T-helper 1 cell treated with Interleukin-12 subunit alpha and Interleukin-12 subunit beta and Interleukin-4 antibody, amounts not matched to agents 30 μg/mL and 1 μg/mL, for 36 hours (primary cell): ENCODE data around the gene EHD1.

ENCODE experiments used
- H3K27ac Mint-ChIP-seq: one replicate; pipeline ENCODE4 v1.8.0; 2021; ENCODE audit warnings: mild to moderate bottlenecking, mixed read lengths
- H3K27me3 Mint-ChIP-seq: one replicate; pipeline ENCODE4 v1.8.0; 2021; ENCODE audit warnings: low read depth, mixed read lengths
- H3K36me3 Mint-ChIP-seq: one replicate; pipeline ENCODE4 v1.8.0; 2021; ENCODE audit warnings: low read depth, mixed read lengths
- H3K4me1 Mint-ChIP-seq: one replicate; pipeline ENCODE4 v1.8.0; 2021; ENCODE audit warnings: low read depth, mixed read lengths
- H3K4me3 Mint-ChIP-seq: one replicate; pipeline ENCODE4 v1.8.0; 2021; ENCODE audit warnings: mild to moderate bottlenecking, moderate library complexity, mixed read lengths
- H3K9me3 Mint-ChIP-seq: one replicate; pipeline ENCODE4 v1.8.0; 2021; ENCODE audit warnings: mixed read lengths

Gene EHD1

GRCh38 chr11:64878494-64879243 lies at the start of gene EHD1:
Gene EHD1 (minus strand): TSS chr11:64878621. CDS start chr11:64878464, 157 bp downstream.
- Mint-ChIP-seq H3K4me3 (peak within 1 kb of the TSS; percentile 98), H3K9me3 (no peaks in the 10 kb centered on the region), H3K27me3 (no peaks in the 10 kb centered on the region), H3K27ac (peak within 1 kb of the TSS; percentile 90), H3K4me1 (peaks cover 57% of the 10 kb centered on the region), H3K36me3 (peaks cover 24% of the 10 kb centered on the region)

- H3K36me3 Mint-ChIP-seq: peaks cover 18% of the 10 kb centered on the region
- no peaks in the 10 kb centered on the region for H3K9me3 Mint-ChIP-seq
- H3K4me3 Mint-ChIP-seq: peak overlapping the region; percentile 57
- H3K27ac Mint-ChIP-seq: no peak overlapping the region
- H3K27me3 Mint-ChIP-seq: no peaks in the 10 kb centered on the region
- H3K4me1 Mint-ChIP-seq: peaks cover 17% of the 10 kb centered on the region
Measured at GRCh38 chr11:64926689-64927088, 48.3 kb upstream of the EHD1 start.

GRCh38 chr11:64925536-64926436 lies 47.4 kb upstream of the EHD1 start:
- Mint-ChIP-seq H3K27ac (peak overlapping the region; percentile 71), H3K4me3 (peak overlapping the region; percentile 83), H3K27me3 (no peaks in the 10 kb centered on the region), H3K36me3 (peaks cover 12% of the 10 kb centered on the region), H3K9me3 (no peaks in the 10 kb centered on the region), H3K4me1 (peaks cover 17% of the 10 kb centered on the region)

GRCh38 chr11:64924910-64925284 lies 46.5 kb upstream of the EHD1 start:
- Mint-ChIP-seq H3K4me1 (peaks cover 17% of the 10 kb centered on the region), H3K9me3 (no peaks in the 10 kb centered on the region), H3K27me3 (no peaks in the 10 kb centered on the region), H3K36me3 (peaks cover 8% of the 10 kb centered on the region), H3K27ac (peak overlapping the region; percentile 71), H3K4me3 (peak overlapping the region; percentile 83)

GRCh38 chr11:64923944-64924909 lies 45.8 kb upstream of the EHD1 start, which contains the start of gene PPP2R5B:
Gene PPP2R5B (plus strand): TSS chr11:64924689. CDS start chr11:64925735, 1,046 bp downstream.
- peaks cover 17% of the 10 kb centered on the region for H3K4me1 Mint-ChIP-seq
- H3K36me3 Mint-ChIP-seq: peaks cover 7% of the 10 kb centered on the region
- H3K9me3 Mint-ChIP-seq: no peaks in the 10 kb centered on the region
- H3K27ac Mint-ChIP-seq: peak within 1 kb of the TSS; percentile 100
- no peaks in the 10 kb centered on the region for H3K27me3 Mint-ChIP-seq
- peak within 1 kb of the TSS; percentile 97 for H3K4me3 Mint-ChIP-seq

GRCh38 chr11:64923151-64923661 lies 44.8 kb upstream of the EHD1 start:
- Mint-ChIP-seq H3K36me3 (peaks cover 6% of the 10 kb centered on the region), H3K9me3 (no peaks in the 10 kb centered on the region), H3K4me3 (no peak overlapping the region), H3K27me3 (no peaks in the 10 kb centered on the region), H3K4me1 (peaks cover 17% of the 10 kb centered on the region), H3K27ac (peak overlapping the region; percentile 100)

GRCh38 chr11:64921384-64921783 lies 43.0 kb upstream of the EHD1 start:
- Mint-ChIP-seq H3K9me3 (no peaks in the 10 kb centered on the region), H3K4me1 (peaks cover 21% of the 10 kb centered on the region), H3K36me3 (no peaks in the 10 kb centered on the region), H3K27ac (no peak overlapping the region), H3K4me3 (no peak overlapping the region), H3K27me3 (no peaks in the 10 kb centered on the region)

- H3K27me3 Mint-ChIP-seq: no peaks in the 10 kb centered on the region
- no peaks in the 10 kb centered on the region for H3K9me3 Mint-ChIP-seq
- no peak overlapping the region for H3K27ac Mint-ChIP-seq
- peaks cover 23% of the 10 kb centered on the region for H3K4me1 Mint-ChIP-seq
- no peak overlapping the region for H3K4me3 Mint-ChIP-seq
- H3K36me3 Mint-ChIP-seq: no peaks in the 10 kb centered on the region
Measured at GRCh38 chr11:64920124-64920523, 41.7 kb upstream of the EHD1 start.

- Mint-ChIP-seq H3K27me3 (no peaks in the 10 kb centered on the region), H3K27ac (no peak overlapping the region), H3K4me1 (peaks cover 20% of the 10 kb centered on the region), H3K36me3 (peaks cover under 1% of the 10 kb centered on the region), H3K4me3 (no peak overlapping the region), H3K9me3 (no peaks in the 10 kb centered on the region)
Measured at GRCh38 chr11:64919627-64920026, 41.2 kb upstream of the EHD1 start.

- H3K4me1 Mint-ChIP-seq: peaks cover 16% of the 10 kb centered on the region
- peak overlapping the region; percentile 95 for H3K27ac Mint-ChIP-seq
- H3K36me3 Mint-ChIP-seq: peaks cover 2% of the 10 kb centered on the region
- no peaks in the 10 kb centered on the region for H3K9me3 Mint-ChIP-seq
- peak overlapping the region; percentile 92 for H3K4me3 Mint-ChIP-seq
- H3K27me3 Mint-ChIP-seq: no peaks in the 10 kb centered on the region
Measured at GRCh38 chr11:64918017-64918416, 39.6 kb upstream of the EHD1 start.

GRCh38 chr11:64917663-64917995 lies 39.2 kb upstream of the EHD1 start:
- H3K9me3 Mint-ChIP-seq: no peaks in the 10 kb centered on the region
- peaks cover 2% of the 10 kb centered on the region for H3K36me3 Mint-ChIP-seq
- peak overlapping the region; percentile 95 for H3K27ac Mint-ChIP-seq
- peaks cover 16% of the 10 kb centered on the region for H3K4me1 Mint-ChIP-seq
- no peaks in the 10 kb centered on the region for H3K27me3 Mint-ChIP-seq
- H3K4me3 Mint-ChIP-seq: peak overlapping the region; percentile 92

- peak within 1 kb of the TSS; percentile 95 for H3K27ac Mint-ChIP-seq
- H3K9me3 Mint-ChIP-seq: no peaks in the 10 kb centered on the region
- H3K4me3 Mint-ChIP-seq: peak within 1 kb of the TSS; percentile 92
- peaks cover 16% of the 10 kb centered on the region for H3K4me1 Mint-ChIP-seq
- peaks cover 2% of the 10 kb centered on the region for H3K36me3 Mint-ChIP-seq
- no peaks in the 10 kb centered on the region for H3K27me3 Mint-ChIP-seq
Measured at GRCh38 chr11:64916775-64917662, 38.6 kb upstream of the EHD1 start, which contains the start of gene ATG2A. Gene ATG2A (minus strand): TSS chr11:64917209. CDS start chr11:64917135, 74 bp downstream.
